Right lobe of liver (tissue), 6 donors: ENCODE results near the gene VDR. TPM values are rescaled to one million over a fixed set of nuclear protein-coding genes. Genes with fewer than 3 reads are reported as not detected.

ENCODE experiments used
- ATAC-seq, 4 donors: fragments of 200-7000 bp; cut with Tn5 transposase; one replicate each; pipeline ENCODE4 v1.9.1; 2020; ENCODE audit warnings: mild to moderate bottlenecking in 4 of 4, moderate library complexity in 4 of 4
- DNase-seq, 3 donors: peaks; one replicate each; pipeline ENCODE4 v3.0.0-alpha.2; 2020
- H3K27ac ChIP-seq, 3 donors: fragments of 200-600 bp; one replicate each; pipeline ENCODE4 v1.8.0; 2022
- H3K27me3 ChIP-seq, 2 donors: fragments of 200-600 bp; one replicate each; pipeline ENCODE4 v1.8.0; 2022
- H3K36me3 ChIP-seq, 4 donors: fragments of 200-600 bp; sonication (generic) in 1 of 4; one replicate each; pipeline versions ENCODE4 v1.5.1 to v1.8.0; 2017 to 2022; ENCODE audit warnings: control low read depth in 1 of 4
- H3K4me1 ChIP-seq, 4 donors: fragments of 200-600 bp; sonication (generic) in 1 of 4; one replicate each; pipeline versions ENCODE4 v1.5.1 to v1.8.0; 2017 to 2022; ENCODE audit warnings: control low read depth in 1 of 4
- H3K4me3 ChIP-seq, 3 donors: fragments of 200-600 bp; one replicate each; pipeline ENCODE4 v1.8.0; 2022
- H3K9me3 ChIP-seq, 4 donors: fragments of 200-600 bp; sonication (generic) in 1 of 4; one replicate each; pipeline versions ENCODE4 v1.5.1 to v1.8.0; 2017 to 2022; ENCODE audit warnings: control low read depth in 1 of 4
- CTCF ChIP-seq, 4 donors: fragments of 200-600 bp in 3 of 4; fragments of 450-650 bp in 1 of 4; IDR thresholded peaks; one replicate each; pipeline versions ENCODE4 v1.5.1 to v1.8.0; 2016 to 2022; ENCODE audit warnings: antibody characterized with exemption in 4 of 4, mild to moderate bottlenecking in 2 of 4
- POLR2A ChIP-seq: fragments of 450-650 bp; IDR thresholded peaks from one replicate; pipeline ENCODE4 v1.6.1; 2017; ENCODE audit warnings: antibody characterized with exemption, mild to moderate bottlenecking
- WGBS: methylation state at CpG from one replicate; pipeline ENCODE4 v1.1.6; 2018; ENCODE audit warnings: low coverage, low lambda C conversion rate; ENCODE audit not compliant: insufficient coverage; ENCODE audit errors: missing lambda C conversion rate; 5-methylcytosine and 5-hydroxymethylcytosine counted together
- intact Hi-C, 2 donors: fragments of 100-400 bp; cut with DNase I; formaldehyde crosslinking; loops; one replicate each; pipeline versions ENCODE4 v1.11.2 to v1.14.1; 2022
- total RNA-seq, 6 experiments: library from RNA; depleted of rRNA in 2 of 6; stranded (reverse); fragments of >200 nt in 2 of 6; fragmentation: NEBNext Ultra II Directional in 3 of 6; extraction: Animal tissue kit (Norgen Biotek cat#: 25700) in 3 of 6; gene quantifications; one replicate each; pipeline versions ENCODE4 v1.1.0 to v1.2.4, GENCODE V29; 2016 to 2023
- donor health status: DM: no; HTN: yes; CAD: no.
- donor health status: DM: no; HTN: no; CAD: no.
- donor health status: DM: no; HTN: no; CAD: no.
- donor health status: DM: no; HTN: yes; CAD: no.
- donor health status: DM: no; HTN: yes; CAD: no.

VDR gene
- total RNA-seq, 6 experiments from 2014 or later = 0.18 to 1.2 (median 0.39) TPM

GRCh38 chr12:47805417-47805816 lies 99.4 kb downstream of the VDR start:
- TF ChIP-seq POLR2A (no peak), CTCF (IDR thresholded peaks at IDR 0.05) (no peak)
- Histone ChIP-seq H3K36me3 (no peaks in the 10 kb centered on the region), H3K4me3 (no peak overlapping the region), H3K9me3 (no peaks in the 10 kb centered on the region), H3K27me3 (no peaks in the 10 kb centered on the region), H3K4me1 (peaks cover 0 to 20% (median 0%) of the 10 kb centered on the region in 4 donors), H3K27ac (no peak overlapping the region)
- DNase-seq = no peak
- intact Hi-C loops = no loop called here
- no peak for ATAC-seq
- WGBS = 47% methylated on average over 2 of the region's 2 CpGs

GRCh38 chr12:47804171-47804570 lies 100.6 kb downstream of the VDR start:
- H3K27me3 ChIP-seq = no peaks in the 10 kb centered on the region
- TF ChIP-seq CTCF (IDR thresholded peaks at IDR 0.05) (no peak), POLR2A (no peak)
- no peaks in the 10 kb centered on the region for H3K9me3 ChIP-seq
- WGBS = 62% methylated on average over 5 of the region's 8 CpGs
- no peak overlapping the region for H3K4me3 ChIP-seq
- no peaks in the 10 kb centered on the region for H3K36me3 ChIP-seq
- no peak for DNase-seq
- ATAC-seq = no peak
- no peak overlapping the region for H3K27ac ChIP-seq
- peaks cover 0 to 18% (median 0%) of the 10 kb centered on the region in 4 donors for H3K4me1 ChIP-seq
- intact Hi-C loops = no loop called here

GRCh38 chr12:47803191-47803875 lies 101.5 kb downstream of the VDR start:
- Histone ChIP-seq H3K9me3 (no peaks in the 10 kb centered on the region), H3K4me1 (peaks cover 0 to 15% (median 0%) of the 10 kb centered on the region in 4 donors), H3K27me3 (no peaks in the 10 kb centered on the region), H3K27ac (peak overlapping the region in 2 of 3 donors; percentile 45 to 60), H3K36me3 (no peaks in the 10 kb centered on the region), H3K4me3 (no peak overlapping the region)
- intact Hi-C loops = no loop called here
- WGBS = 25% methylated on average over 8 of the region's 12 CpGs
- ATAC-seq = peak; percentile 11 to 44 (median 14)
- TF ChIP-seq POLR2A (no peak), CTCF (IDR thresholded peaks at IDR 0.05) (no peak)
- DNase-seq = no peak

- Histone ChIP-seq H3K4me1 (peaks cover 0 to 15% (median 0%) of the 10 kb centered on the region in 4 donors), H3K4me3 (no peak overlapping the region), H3K9me3 (no peaks in the 10 kb centered on the region), H3K27ac (peak overlapping the region in 2 of 3 donors; percentile 45 to 60), H3K36me3 (no peaks in the 10 kb centered on the region), H3K27me3 (no peaks in the 10 kb centered on the region)
- no peak for ATAC-seq
- WGBS = 35% methylated on average over 3 of the region's 5 CpGs
- TF ChIP-seq CTCF (IDR thresholded peaks at IDR 0.05) = no peak
- TF ChIP-seq POLR2A = no peak
- intact Hi-C loops = no loop called here
- no peak for DNase-seq
These were observed 102.5 kb downstream of the VDR start for GRCh38 chr12:47802312-47802711.
